ENCODE results near the gene ZNF799.
"Not testable (repeated sequence)": the region's sequence is repeated elsewhere in the genome, so short reads cannot be mapped to it uniquely, and the experiment has no call there.

Gene ZNF799

GRCh38 chr19:12364391-12365235 is 36.5 kb downstream of the ZNF799 start:
- no peak for DNase-seq (ENCODE audit: extremely low read depth in 1 of 2, low read depth in 1 of 2)

GRCh38 chr19:12362236-12362635 is 38.8 kb downstream of the ZNF799 start:
- DNase-seq (ENCODE audit: extremely low read depth in 1 of 2, low read depth in 1 of 2): not testable (repeated sequence)

- DNase-seq (ENCODE audit: extremely low read depth in 1 of 2, low read depth in 1 of 2): no peak
Measured at GRCh38 chr19:12353375-12353774, 47.7 kb downstream of the ZNF799 start.

GRCh38 chr19:12350890-12351197 is 50.2 kb downstream of the ZNF799 start:
- DNase-seq (ENCODE audit: extremely low read depth in 1 of 2, low read depth in 1 of 2): no peak

- DNase-seq (ENCODE audit: extremely low read depth in 1 of 2, low read depth in 1 of 2): no peak
Measured at GRCh38 chr19:12350185-12350889, 50.7 kb downstream of the ZNF799 start.

GRCh38 chr19:12346896-12347295 is 54.2 kb downstream of the ZNF799 start:
- DNase-seq (ENCODE audit: extremely low read depth in 1 of 2, low read depth in 1 of 2): no peak

- no peak for DNase-seq (ENCODE audit: extremely low read depth in 1 of 2, low read depth in 1 of 2)
Measured at GRCh38 chr19:12345197-12345596, 55.9 kb downstream of the ZNF799 start.
